ENCODE measurements around the gene C6orf141.

C6orf141 gene

DNA sequence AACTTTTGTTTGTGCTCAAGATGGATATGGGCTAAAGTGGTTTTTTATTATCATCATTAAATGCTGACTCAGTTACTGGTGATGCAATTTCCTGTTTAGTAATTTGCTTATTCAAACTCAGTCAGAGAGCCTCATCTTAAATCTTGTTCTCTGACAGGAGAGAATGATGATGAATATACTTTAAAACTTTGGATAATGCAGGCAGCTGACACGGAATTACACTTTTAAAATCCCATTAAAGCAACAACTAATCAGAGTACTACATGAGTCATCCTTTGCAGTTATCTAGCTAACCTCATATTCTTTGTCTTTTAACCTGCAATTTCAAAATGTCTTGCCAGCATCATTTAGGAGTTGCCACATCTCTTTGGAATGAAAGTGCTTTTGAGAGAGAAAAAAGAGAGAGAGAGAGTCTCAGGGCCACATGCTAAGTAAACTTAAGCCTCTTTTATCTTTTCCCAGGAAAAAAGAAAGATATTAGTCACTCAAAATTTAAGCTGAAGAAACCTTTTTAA lies 9.2 kb upstream of the C6orf141 start:
- no peak for DNase-seq

DNA sequence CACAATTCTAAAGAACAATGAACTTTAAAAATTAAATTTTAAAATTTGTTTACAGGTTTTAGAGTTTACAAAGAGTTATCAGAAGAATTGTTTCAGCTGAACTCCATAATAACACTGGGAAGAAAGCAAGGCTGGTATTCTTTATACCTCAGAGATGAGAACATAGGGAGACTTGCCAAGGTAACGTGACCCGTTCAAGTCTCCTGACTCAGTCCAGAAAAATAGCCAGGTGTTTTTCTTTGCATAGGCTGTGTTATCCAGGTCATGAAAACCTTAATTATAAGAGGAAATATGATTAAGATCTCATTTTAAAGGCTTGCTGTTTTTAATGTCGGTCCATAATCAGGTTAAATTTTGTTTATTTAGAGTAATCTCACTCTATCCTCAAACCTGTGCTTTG lies 8.5 kb upstream of the C6orf141 start:
- no peak for DNase-seq

DNA sequence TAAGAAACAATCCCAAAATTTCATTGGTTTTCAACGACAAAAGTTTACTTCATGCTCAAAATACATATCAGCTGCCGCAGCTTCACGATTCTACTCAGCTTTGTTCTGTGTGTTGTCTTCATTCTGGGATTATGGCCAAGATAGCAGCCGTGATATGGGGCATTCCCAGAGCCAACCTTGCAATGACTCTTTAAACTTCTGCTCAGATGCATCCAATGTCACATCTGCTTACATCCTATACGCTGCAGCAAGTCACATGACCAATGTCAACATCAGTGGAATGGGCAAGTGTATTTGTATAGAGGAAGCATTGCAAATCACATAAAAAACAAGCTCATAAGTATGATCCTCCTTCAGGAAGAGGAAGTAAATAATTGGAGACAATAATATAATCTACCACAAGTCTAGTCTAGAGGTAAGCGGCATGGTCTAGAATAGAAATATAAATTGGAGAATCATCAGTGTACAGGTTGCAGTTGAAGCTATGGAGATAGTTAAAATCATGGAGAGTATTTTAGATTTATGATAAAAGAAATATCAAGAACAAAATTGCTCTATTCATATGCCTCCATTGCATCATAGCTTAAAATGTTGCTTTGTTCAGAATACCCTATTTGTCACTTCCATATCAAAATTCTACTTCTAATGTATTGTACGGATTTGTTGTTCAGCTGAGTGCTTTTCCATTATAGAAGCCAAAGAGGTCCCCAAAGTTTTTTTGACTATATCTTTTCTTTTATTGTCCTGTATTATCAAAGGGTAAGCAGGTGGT lies 7.2 kb upstream of the C6orf141 start:
- DNase-seq = no peak

DNA sequence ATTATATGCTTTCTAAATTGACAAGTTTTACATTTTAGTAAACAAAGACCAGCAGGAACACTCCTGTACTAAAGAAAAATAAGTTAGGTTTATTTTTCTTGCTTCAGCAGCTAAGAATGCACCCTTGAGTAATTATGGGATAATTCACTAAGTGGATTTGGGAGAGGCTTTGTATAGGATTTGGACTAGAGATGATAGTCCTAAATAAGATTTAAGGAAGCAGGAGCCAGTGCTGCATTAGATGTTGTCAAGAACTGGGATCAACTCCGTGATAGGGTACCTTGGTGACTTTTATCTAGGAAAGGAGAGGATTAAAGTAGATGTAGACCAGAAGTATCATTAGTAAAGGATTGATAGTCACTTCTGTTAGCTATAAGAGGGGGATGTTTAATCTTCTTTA lies 4.1 kb upstream of the C6orf141 start:
- no peak for DNase-seq

DNA sequence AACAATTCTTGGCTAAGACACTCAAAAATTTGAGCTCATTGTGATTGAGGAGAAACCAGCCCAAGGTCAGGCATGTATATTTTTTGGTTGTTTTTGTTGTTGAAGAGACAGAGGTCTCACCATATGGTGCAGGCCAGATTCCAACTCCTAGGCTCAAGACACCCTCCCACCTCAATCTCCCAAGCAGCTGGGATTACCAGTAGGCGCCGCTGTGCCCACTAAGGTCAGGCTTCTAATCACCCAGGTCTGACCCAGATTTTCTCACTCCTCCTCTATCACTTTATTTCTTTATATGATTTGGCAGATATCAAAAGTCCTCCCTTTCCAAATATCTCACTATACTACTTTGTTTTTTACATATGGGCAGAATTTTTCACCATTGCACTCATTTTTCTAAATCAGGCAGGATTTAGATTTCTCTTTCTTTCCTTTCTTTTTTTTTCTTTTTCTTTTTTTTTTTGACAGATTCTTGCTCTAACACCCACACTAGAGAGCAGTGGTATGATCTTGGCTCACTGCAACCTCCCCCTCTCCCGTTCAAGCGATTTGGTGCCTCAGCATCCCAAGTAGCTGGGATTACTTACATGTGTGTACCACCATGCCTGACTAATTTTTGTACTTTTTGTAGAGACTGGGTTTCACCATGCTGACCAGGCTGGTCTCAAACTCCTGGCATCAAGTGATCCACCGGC lies 1.7 kb upstream of the C6orf141 start:
- DNase-seq = no peak

DNA sequence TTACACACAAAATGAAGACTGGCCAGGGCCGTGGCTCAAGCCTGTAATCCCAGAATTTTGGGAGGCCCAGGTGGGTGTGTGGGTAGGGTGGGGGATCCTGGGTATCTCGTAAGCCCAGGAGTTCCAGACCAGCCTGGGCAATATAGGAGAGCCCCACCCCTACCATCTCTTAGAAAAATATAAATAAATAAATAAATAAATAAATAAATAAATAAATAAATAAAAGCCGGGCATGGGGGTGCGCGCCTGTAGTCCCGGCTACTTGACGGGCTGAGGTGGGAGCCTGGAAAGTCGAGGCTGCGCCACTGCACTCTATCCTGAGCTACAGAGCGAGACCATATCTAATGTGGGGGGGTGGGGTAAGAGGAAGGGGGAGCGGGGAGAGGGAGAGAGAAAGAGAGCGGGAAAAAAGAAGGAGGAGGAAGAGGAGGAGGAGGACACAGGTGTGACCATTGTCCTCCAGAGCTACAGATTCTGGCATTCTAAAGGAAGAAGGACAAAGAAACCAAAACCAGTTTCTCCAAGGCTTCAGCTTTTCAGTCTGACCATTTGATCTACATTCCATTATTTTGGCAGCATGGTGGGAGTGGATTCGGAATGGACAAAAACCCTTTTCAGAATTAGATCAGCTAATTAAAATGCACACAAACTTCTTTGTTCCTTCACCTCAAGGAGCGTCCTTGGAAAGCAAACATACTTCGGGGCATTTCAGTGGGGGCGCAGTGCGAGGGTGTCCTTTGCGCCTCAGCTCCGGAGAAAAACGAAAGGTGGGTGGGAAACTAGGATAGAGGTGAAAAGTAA lies 577 bp upstream of the C6orf141 start:
- DNase-seq = no peak

DNA sequence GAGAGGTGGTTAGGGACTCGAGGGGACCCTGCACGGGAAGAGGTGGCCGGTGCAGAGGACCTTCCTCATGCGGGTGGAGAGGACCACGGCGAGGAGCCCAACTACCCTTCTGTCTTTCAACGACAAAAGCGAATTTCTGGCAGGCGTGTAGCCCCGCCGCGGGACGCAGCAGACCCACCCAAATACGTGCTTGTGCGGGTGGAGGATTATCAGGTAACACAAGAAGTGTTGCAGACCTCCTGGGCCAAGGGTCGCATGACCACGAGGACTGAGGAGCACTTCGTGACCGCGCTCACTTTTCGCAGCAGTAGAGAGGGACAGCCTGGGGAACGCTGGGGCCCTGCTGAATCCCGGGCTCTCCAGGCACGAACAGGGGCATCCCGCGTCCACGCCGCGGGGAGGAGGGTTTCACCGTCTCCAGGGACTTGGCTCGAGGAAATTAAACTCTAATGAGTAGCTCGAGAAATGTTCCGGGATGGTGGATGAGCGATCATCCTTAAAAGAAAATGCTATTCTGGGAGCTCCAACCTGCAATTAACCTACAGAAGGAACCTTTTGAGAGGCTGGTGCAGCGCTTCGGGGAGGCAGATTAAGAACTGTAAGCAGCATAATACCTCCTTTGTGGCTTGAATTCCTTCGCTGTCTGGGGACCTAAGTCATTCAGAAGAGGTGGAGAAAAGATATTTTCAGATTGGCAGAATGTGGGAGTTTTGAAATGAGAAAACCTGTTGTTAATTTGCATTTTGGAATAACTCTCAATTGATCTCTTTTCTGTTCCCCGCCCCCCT lies 804 bp downstream of the C6orf141 start:
- DNase-seq = no peak

DNA sequence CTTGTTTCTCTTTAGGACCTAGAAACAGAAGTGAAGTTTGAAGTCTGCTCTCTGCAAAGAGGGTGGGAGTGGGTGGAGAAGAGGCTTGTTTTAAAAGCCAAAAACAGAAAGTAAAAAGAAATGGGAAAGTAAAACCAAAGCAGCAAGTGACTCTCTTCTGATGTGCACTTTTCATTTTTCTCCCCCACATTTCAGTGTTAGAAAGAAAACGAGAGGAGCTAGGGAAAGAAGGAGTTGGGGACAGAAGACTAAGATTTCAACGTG lies 1.3 kb downstream of the C6orf141 start:
- DNase-seq = no peak

DNA sequence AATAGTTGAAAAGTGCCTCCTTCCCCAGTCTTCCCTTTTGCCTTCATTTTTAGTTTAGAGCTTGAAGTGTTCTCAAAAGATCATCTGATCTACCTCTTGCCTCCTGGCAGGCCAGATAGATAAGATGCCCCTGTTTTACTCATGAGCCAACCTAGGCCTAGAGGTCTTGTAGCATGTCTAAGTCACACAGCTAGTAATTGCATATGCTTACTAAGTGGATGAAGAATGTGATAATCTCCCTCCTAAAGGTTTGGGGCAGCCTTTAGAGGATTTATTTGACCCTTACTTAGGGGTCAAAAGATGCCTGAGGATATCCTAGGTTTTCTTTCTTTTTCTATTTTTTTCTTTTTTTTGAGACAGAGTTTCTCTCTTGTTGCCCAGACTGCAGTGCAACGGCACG lies 2.1 kb downstream of the C6orf141 start:
- DNase-seq = no peak

DNA sequence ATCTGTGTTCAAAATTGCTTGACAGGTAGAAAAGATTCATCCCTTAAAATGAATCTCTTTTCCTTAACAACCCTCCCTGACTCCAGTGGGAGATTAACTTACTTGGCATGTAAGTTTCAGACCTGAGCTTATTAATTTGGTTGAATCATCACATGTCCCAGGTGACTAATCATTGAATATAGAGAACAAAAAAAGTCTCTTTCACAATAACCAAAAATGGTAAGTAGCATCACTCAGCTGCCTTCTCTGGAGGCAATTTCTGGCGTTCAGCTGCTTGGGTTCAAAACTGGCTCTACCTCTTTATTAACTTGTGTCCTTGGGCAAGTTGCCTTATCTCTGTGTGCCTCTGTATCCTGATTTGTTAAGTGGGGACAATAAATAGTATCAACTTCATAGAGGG lies 2.9 kb downstream of the C6orf141 start:
- no peak for DNase-seq

DNA sequence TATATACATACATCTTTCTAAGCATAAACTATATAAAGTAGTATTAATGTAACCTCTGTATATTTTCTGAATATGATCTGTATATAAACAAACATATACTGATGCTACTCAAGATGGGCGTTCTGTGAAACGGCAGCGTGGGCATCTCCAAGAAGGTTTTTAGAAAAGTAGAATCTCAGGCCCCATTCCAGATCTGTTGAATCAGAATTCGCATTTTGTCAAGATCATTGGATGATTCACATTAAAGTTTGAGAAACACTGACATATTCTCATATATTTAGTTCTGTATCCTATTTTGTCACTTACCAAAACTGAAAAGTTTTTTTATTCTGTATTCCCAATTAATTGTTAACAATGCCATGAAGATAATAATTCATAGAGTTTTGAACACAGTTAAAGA lies 5.5 kb downstream of the C6orf141 start:
- no peak for DNase-seq

DNA sequence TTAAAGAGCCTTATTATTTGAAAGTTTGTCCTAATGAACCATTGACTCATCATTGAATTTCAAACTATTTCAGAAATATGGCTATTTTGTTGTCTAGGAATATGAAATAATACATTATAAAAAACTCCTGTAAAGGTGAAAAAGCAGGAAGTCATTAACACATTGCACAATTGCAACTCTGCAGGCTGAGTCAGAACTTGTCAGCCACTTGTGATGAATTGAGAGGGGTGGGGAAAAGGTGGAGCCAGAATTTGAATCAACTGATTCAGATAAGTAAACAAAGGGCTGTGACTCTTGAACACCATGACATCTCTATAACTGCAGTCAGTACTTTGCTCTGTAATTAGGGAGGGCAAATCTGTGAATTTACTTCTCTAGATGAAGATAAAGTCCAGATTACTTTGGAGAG lies 6.0 kb downstream of the C6orf141 start:
- no peak for DNase-seq

DNA sequence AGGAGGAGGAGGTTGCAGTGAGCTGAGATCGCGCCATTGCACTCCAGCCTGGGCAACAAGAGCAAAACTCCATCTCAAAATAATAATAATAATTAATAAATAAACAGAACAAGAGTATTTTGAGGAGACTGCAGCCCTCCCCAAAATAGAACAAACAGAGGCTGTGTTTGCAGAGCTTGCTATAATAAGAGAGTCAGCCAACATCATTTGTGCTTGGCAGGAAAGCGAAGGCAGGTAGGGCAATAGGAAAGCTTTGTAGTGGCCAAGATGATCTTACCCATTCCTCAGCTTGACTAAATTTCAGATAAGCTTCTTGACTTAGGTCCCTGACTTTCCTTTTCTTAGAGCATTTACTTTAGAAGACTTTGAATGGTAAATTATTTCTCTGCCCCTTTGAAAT lies 6.7 kb downstream of the C6orf141 start:
- no peak for DNase-seq

DNA sequence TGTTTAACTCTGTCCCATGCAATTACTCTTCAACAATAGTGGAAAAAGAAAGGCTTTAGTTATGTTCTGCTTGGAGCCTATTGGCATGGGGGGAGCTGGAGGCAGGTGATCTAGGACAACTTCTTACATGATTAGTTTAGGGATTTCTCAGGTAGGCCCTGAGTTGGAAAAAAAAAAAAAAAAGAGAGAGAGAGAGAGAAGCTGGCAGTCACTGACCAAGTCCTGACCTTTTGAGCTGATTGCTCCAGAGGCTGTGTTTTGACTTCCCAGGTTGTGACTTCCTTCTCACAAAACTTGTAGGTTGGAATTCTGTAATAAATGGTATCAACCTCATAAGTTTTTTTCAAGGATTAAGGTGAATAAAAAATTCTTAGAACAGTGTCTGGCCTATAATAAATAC lies 7.8 kb downstream of the C6orf141 start:
- DNase-seq = no peak

DNA sequence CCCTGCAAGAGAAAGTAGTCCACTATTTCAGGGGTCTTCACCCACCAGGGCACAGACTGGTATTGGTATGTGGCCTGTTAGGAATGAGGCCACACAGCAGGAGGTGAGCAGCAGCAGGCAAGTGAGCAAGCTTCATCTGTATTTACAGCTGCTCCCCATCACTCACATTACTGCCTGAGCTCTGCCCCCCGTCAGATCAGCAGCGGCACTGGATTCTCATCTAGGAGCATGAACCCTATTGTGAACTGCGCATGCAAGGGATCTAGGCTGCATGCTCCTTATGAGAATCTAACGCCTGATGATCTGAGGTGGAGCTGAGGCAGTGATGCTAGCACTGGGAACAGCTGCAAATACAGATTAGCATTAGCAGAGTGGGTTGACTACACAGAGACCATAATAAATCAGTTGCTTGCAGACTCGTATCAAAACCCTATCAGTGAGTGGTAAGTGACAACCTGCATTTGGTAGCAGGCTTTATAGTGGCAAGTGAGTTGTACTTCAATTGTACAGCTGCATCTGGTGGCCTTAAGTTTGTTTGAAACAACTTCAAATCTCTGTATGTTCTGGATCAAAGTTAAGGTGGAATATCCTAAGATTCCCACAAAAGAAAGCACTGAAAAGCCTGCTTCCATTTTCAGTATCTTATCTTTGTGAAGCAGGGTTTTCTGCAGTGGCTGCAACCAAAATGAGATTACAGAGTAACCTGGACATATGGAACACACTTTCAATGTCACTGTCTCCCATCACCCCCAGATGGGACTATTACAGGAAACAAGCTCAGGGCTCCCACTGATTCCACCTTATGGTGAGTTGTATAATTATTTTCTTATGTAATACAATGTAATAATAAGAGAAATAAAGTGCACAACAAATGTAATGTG lies 12.8 kb downstream of the C6orf141 start:
- no peak for DNase-seq

DNA sequence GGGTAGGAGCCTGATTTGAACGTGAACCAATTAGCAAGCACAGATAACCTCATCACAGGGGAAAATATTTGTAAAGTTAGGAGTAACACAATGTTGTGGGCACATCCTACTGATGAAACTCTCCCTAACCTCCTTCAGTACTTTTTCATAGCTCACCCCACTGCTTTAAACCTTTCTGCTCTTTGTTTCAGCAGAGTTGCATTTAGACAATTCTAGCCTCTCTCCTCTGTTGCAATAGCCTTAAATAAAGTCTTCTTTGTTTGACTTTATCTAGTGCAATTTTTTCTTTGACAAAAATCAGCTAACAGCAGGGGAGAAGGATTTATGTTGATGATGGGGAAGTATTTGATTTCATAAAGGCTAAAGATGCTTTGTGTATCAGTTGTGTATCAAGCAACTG lies 14.1 kb downstream of the C6orf141 start:
- no peak for DNase-seq

DNA sequence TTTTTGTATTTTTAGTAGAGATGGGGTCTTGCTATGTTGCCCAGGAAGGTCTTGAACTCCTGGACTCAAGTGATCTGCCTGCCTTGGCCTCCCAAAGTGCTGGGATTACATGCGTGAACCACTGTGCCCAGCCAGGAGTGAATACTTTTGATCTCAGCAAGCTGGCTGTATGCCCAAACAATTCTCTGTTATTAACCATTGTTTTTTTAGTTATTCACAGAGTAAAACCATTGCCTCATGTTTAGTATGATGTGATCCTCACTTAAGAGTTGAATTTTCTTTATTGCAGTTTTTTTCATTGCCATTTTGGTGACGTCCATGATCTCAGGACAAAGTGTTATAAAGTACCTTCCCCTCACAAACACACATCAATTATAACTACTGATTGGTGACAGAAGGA lies 14.8 kb downstream of the C6orf141 start:
- DNase-seq = no peak

DNA sequence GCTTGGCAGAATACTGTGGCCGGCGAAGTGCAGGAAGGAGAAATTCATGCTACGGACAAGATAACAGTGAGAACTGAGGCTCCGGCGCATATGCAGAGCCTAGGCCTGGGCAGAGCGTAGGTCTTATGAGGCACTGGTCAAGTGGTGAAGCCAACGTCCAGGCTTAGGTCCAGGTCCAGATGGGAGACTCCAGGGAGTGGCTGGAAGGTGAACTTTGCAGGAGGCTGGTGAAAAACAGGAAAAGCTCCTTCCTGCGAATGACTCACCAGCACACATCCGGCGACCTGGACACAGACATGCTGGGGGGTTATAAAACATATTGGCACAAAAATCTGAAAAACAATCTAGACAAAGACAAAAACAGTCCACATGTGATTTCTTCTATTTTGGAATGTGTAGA lies 15.4 kb downstream of the C6orf141 start:
- no peak for DNase-seq

DNA sequence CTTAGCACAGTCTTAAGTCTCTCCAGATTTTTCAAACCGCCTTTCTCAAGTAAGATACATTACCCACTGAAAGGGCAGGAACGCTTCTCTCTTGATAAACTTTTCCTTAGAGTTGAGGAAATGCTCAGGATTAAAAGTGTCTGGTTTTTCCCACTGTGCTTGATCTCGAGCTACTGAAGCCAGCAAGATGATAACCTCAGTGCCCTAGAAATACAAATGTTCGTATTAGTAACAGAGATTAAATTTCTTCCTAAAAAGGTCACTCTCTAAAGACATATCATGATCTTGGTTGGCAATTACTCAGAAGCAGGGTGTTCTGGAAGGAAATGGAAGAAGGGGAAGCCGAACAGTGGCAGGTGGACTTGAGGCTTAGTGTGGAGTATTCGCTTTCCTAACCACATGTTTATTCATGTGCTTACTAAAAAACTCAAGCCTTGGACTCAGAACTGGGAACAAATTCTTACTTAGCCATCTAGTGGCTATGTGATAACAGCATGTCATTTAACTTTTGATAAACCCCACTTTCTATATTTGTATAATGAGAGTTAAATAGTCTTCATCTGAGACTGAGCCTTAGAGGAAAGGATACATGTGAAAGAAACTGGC lies 20.1 kb downstream of the C6orf141 start:
- no peak for DNase-seq

DNA sequence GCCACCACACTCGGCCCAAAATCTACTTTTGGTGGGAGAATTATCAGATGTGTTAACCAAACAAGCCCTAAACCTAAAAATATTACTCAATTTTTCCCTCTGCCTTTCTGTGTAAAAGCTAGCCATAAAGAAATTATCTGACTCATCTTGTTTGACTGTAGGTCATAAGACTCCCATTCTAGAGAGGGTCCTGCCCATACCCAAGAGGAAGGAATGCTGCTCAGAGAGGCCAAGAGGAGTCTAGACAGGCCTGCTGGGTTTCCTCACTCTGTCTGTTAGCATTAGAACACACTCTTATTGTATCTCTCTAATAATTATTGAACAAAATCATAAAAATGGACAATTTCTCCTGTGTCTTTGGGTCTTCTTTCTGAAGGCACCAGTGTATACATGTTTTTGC lies 26.1 kb downstream of the C6orf141 start:
- DNase-seq = no peak

DNA sequence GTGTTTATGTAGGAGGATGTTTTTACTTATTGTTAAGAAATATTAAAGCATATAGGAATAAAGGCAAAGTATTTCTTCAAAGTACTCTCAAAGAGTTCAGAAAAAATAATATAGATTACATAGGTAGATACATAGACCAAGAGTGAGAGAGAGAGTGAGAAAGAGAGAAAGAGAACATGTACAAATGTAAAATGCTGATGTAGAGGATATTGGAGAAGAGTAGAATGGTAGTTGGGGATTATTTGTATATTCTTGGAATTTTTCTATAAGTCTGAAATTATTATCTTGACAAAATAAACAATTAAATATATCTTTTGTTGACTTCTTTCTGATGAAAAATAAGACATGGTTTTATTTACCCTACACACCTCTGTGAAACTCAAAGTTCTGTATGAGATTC lies 29.2 kb downstream of the C6orf141 start:
- DNase-seq = no peak

DNA sequence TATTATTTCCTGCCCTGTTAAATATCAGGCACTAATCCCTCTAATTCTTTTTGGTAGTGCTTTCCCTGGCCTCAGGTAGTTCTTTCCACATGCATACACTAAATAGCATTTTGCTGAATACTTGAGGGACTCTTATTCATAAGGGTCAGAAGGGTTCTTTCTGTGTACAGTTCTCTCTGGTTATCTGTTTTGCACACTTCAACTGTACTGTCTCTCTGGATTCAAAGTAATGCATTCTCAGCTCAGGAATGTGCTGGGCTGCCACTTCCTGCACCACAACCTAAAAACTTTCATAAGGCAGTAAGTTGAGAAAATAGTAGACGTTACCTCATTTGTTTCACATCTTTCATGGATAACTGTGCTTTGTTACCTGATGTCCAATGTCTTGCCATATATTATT lies 32.1 kb downstream of the C6orf141 start:
- DNase-seq = no peak

Data from stimulated activated naive CD4-positive, alpha-beta T cell treated with Interleukin-2 at 50 U/mL for 16 hours (primary cell).